DOHH2 (cell line): ENCODE data around the gene TSPAN32.

Experiments used
- EZH2phosphoT487 ChIP-seq: fragments of 200-600 bp; sonication (generic); IDR thresholded peaks from 2 replicates; pipeline ENCODE4 v1.6.1; 2017; ENCODE audit warnings: borderline replicate concordance, mild to moderate bottlenecking, antibody characterized with exemption, low read length, moderate library complexity, mixed read lengths
- TF ChIP-seq, protein P1 (sequence below): fragments of 200-600 bp; sonication (generic); IDR thresholded peaks from one replicate; pipeline ENCODE4 v1.5.1; 2014; ENCODE audit warnings: antibody characterized with exemption, mild to moderate bottlenecking, low read depth, low read length; ENCODE audit not compliant: poor library complexity, severe bottlenecking

DNA sequence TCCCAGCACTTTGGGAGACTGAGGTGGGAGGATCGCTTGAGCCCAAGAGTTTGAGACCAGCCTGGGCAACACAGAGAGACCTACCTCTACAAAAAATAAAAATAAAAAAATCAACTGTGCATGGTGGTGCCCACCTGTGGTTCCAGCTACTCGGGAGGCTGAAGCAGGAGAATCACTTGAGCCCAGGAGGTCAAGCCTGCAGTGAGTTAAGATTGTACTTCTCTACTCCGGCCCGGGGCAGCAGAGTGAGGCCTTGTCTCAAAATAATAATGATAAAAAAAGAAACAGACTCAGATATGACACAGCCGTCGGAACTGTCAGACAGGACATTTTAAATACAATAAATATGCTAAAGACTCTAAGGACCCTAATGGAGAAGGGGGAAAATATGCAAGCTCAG, 49.8 kb upstream of the TSPAN32 start:
- TF ChIP-seq, protein P1, sequence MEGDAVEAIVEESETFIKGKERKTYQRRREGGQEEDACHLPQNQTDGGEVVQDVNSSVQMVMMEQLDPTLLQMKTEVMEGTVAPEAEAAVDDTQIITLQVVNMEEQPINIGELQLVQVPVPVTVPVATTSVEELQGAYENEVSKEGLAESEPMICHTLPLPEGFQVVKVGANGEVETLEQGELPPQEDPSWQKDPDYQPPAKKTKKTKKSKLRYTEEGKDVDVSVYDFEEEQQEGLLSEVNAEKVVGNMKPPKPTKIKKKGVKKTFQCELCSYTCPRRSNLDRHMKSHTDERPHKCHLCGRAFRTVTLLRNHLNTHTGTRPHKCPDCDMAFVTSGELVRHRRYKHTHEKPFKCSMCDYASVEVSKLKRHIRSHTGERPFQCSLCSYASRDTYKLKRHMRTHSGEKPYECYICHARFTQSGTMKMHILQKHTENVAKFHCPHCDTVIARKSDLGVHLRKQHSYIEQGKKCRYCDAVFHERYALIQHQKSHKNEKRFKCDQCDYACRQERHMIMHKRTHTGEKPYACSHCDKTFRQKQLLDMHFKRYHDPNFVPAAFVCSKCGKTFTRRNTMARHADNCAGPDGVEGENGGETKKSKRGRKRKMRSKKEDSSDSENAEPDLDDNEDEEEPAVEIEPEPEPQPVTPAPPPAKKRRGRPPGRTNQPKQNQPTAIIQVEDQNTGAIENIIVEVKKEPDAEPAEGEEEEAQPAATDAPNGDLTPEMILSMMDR, result no peak
- no peak for TF ChIP-seq EZH2phosphoT487
